SKM-1 (cell line): ENCODE data around the gene CAMTA1.

Experiments
- DNase-seq: peaks from one replicate; lab custom pipeline; 2025; ENCODE audit not compliant: unreplicated experiment; lab: John Stamatoyannopoulos, UW

CAMTA1 gene

DNA sequence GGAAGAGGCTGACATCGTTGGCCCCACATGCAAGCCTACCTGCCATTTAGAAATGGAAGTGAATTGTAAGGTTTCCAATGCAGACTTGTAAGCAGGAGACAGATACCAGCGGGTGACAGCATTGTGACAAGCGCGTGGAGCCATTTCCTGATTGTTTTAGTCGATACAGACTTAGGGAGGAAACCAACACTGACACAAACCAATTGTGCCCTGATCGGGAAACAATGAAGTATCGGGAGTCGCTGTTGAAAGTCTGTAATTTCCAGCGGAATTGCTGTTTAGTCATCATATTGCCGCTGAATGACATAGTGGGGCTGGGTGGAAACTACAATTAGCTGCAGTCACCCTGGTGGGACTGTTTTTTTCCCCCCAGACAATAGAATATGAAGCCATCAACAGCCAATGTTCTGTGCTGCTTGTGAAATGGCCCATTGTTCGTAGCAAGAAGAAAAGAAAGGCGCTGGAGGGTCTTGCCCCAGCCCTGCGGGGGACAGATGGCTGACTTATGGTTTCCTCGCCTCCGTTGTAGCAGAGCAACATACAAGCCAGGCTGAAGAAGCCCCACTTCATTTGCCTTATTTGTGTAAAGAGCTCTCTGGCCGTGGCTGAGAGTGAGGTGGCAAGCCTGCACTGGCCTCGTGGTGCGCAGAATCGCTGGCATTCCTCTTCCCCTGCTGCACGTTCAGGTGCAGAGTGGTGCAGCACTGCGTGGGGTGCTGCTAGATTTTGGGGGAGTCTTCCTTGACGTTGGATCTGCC lies 462.7 kb downstream of the CAMTA1 start:
- no peak for DNase-seq

DNA sequence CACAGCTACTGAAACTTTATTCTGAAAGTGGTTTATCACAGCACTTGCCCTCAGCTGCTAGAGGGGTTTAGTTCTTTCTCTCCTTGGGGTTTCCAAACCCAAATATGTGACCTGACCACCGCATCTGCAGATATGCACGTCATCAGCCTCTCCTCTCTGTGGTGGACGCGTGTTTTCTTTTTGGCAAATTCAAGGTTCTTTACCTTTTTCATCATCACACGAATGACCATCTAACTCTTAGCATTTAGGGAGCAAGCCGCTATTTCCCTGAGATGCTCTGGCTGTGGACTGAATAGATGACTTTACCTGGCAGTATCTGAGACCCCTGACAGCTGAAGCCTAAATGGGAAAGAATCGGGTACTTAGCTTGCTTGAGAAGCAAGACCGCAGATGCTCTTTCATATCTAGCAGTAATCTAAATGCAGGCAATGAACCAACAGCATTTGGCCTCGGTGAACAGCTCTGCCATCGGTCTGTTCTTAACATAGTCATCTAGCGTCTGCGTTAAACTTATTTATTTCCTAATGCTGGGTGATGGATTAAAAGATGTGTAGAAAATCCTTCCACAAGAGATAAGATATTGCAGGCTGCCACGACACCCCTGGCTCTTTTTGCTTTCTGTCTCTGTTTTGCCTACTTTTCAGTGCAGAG lies 463.4 kb downstream of the CAMTA1 start:
- no peak for DNase-seq

DNA sequence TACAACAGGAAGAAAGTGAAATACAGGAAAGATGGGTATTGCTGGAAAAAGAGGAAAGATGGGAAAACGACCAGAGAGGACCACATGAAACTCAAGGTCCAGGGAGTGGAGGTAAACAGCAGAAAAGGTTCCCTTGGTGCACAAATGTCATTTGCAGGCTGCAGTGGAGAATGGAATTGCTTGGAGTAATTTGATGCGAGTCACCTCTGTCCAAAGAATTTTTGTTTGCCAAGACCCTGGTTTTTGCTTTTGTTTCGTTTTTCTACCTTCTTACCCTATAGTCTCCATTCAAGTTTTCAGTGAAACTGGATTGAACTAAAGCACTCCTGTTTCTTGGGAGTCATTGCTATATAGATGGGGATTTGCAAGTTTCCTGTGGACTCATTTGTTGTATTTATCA lies 464.3 kb downstream of the CAMTA1 start:
- DNase-seq, result no peak

DNA sequence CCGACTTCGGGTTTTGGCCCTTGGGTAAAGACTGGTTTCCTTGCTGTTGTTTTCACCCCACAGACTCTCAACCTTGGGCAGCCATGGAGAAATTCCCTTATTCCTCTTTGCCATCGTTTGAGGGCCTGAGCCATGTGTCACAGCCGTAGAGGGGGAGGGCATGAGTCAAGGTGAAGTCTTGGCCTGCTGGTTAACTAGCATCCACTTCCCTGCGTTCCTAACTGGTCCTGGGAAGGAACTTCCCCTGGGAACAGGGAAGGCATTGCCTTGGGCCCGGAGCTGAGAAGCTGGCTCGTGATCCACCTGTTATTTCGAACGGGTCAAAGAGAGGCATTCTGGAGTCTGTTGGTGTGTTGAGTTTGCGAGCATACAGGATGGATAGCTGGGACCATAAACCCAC lies 464.9 kb downstream of the CAMTA1 start:
- DNase-seq, result no peak

GRCh38 chr1:7250597-7251453 lies 465.6 kb downstream of the CAMTA1 start:
- no peak for DNase-seq

DNA sequence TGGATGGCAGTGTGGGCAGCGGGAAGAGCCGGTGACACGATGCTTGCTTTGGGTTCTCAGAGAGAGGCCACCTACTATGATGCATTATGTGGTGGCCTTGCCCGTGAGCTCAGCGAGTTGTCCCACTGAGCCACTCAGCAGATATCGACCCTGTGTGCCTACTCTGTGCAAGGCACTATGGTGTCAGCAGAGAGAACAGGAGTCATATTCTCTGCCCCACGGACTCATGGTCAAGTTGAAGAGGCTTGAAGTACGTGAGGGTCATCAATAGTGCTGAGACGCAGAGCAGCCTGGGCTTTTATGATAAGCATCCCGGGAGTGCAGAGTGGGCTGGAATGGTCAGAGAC lies 466.2 kb downstream of the CAMTA1 start:
- no peak for DNase-seq

- DNase-seq, result no peak
Observed at GRCh38 chr1:7252411-7253117, 467.3 kb downstream of the CAMTA1 start.

DNA sequence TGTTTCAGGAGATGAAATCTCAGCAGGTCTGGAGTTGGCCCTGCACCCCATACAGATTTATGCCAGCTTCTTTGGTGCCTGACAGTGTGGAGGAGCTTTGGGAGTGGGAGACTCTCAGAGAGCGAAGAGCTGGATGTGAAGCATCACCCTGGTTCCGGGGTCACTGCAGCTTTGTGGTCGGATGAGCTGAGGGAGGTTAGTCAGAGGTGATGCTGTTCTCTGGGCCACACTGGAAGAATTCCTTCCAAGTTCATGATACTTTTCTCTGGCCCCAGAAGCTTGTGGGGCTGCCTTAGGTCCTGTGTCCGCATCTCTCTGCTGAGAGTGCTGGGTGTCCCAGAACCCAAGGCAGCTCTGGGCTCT lies 467.8 kb downstream of the CAMTA1 start:
- DNase-seq, result no peak

DNA sequence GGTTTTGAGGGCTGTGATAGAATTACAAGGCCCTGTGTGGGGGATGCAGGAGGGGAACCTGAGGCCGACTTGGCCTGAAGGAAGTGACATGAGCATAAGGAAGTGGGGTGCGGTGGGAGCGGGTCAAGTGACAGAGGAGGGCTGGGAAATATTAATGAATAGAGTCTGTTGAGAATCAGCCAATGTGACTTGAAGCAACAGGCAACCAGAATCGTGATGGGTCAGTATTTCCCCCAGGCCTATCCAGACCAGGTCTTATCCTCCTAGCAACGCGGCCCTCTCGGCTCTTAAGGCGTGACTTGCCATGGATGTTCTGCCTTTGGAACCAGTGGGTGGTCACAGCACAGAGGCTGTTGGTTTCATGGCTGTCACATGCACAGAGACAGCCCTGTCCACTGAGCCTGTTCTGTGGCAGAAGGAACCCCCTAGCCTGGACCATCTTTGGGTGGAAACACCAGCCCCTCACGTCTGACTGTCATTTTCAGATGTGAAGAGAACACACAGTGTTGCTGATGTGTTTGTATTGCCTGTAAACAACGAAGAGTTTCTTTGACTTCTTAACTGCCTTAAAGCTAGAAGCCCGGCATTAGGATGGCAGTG lies 468.8 kb downstream of the CAMTA1 start:
- DNase-seq, result no peak

DNA sequence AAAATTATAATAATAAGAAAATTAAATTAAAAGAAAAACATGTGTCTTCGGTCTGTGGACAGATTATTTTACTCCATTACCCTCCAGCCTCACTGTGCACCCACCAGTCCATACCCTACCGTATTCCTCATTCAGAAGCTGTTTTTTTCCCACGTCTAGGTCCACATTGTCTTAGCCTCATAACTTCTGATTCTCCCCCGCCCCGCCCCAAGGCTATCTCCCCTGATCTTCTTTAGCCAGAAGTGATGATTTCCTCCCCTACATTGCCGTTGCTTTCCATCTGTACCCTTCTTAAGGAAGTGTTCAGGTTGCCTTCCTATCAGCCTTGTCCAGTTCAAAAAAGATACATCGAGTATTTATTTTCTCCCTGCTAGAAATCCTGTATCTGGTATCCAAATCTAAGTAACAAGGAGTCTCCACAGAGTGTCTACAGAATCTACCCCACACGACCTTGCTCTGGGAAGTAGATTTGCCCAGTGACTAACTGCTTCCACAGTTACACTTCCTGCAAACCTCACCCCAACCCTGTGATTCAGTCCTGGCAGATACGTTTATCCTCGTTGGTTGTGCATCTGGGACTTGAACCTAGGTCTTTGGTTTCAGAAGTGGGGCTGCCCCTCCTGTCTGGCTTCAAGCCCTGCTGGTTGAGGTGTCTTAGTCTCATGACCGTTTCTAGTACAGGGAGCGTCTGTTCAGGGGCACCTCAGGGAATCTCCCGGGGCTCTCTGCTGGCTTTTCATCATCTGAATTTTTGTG lies 470.2 kb downstream of the CAMTA1 start:
- DNase-seq, result no peak

GRCh38 chr1:7256526-7256925 lies 471.3 kb downstream of the CAMTA1 start:
- DNase-seq, result no peak

GRCh38 chr1:7257225-7257624 lies 472.0 kb downstream of the CAMTA1 start:
- no peak for DNase-seq

GRCh38 chr1:7258589-7259135 lies 473.4 kb downstream of the CAMTA1 start:
- no peak for DNase-seq

GRCh38 chr1:7259955-7260354 lies 474.7 kb downstream of the CAMTA1 start:
- no peak for DNase-seq

DNA sequence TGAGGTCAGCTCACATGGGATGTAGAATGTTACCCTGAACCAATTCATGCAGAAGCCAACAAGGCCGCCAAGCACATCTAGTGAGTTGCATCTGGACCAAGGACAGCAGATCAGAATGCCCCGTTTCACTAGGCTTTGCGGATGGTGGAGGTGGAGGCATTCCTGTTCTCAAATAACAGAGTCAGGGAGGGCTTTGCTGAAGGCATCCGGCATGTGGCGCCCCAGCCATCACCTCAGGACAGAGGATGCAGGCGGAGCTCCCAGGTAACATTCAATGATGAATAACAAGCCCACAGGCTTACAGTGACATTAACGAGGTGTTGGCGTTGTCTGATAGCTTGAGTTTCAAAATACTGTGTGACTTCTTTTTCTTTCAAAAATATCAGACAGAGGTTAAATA lies 476.2 kb downstream of the CAMTA1 start:
- no peak for DNase-seq

GRCh38 chr1:7262611-7263010 lies 477.4 kb downstream of the CAMTA1 start:
- no peak for DNase-seq

GRCh38 chr1:7263021-7263960 lies 478.0 kb downstream of the CAMTA1 start:
- no peak for DNase-seq

DNA sequence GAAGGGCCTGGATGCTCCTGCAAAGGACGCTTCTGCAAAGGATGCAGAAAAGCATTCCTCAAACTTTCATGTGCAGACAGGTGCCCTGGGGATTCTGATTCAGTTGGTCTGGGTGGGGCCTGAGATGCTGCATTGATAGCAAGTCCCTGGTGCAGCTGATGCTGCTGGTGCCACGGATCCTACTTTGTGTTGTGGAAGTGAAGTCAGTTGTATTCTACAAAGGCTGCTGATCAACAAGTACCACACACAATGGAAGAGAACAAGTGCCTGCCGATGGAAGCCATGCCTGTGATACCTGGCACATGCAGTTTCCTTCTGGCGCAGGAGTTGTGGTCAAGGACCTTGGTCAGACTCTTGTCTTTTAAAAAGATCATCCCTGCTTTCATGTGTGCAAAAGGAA lies 478.8 kb downstream of the CAMTA1 start:
- no peak for DNase-seq
